ENCODE data around the gene CCL17. TPM values are rescaled to one million over a fixed set of nuclear protein-coding genes. Genes with fewer than 3 reads are reported as not detected.

CCL17 gene
- total and polyA plus RNA-seq, 9 of the 15 experiments (the other 6 are each of a cell fraction or from before 2014, with no cell fraction given) = not detected

GRCh38 chr16:57385083-57385482 is 19.5 kb upstream of the CCL17 start:
- Histone ChIP-seq H3K4me2 (ENCODE audit: insufficient read depth, low read length) (no peak overlapping the region), H3K9me1 (ENCODE audit: control insufficient read depth, insufficient read depth, low read length) (no peaks in the 10 kb centered on the region), H3K27ac (ENCODE audit: extremely low read depth, low read depth, low read length) (no peak overlapping the region), H2AFZ (ENCODE audit: low read depth, low read length) (no peak overlapping the region), H3K9ac (ENCODE audit: insufficient read depth in 1 of 2, low read depth in 2 of 2, low read length in 2 of 2) (no peak overlapping the region), H3K36me3 (ENCODE audit: control insufficient read depth, insufficient read depth, low read length) (no peaks in the 10 kb centered on the region), H3K9me3 (replicated peaks; ENCODE audit: control insufficient read depth, insufficient read depth, low read depth, low read length) (no peaks in the 10 kb centered on the region), H3K4me1 (replicated peaks in 1 of 2; ENCODE audit: control insufficient read depth in 2 of 2, insufficient read depth in 2 of 2, low read length in 2 of 2) (peaks cover 0 to 10% of the 10 kb centered on the region in 2 experiments; a peak in 2 of 5 replicates), H3K4me3 (no peak overlapping the region), H4K20me1 (replicated peaks; ENCODE audit: control insufficient read depth, insufficient read depth, low read length) (no peaks in the 10 kb centered on the region), H3K27me3 (ENCODE audit: control insufficient read depth in 2 of 2, insufficient read depth in 2 of 2, low read length in 2 of 2) (peaks cover 26 to 67% of the 10 kb centered on the region in 2 experiments; a peak in 4 of 5 replicates), H3K79me2 (ENCODE audit: control insufficient read depth, insufficient read depth, low read length) (no peaks in the 10 kb centered on the region)
- FAIRE-seq (no peak), ATAC-seq (no peak), DNase-seq (ENCODE audit: extremely low read depth in 1 of 4, low spot score in 3 of 4) (no peak)
- 6% methylated on average over 5 of the region's 5 CpGs for WGBS (ENCODE audit: insufficient coverage, low coverage, missing lambda C conversion rate)
- no peak for TF ChIP-seq BCOR (IDR thresholded peaks at IDR 0.05)
- TF ChIP-seq NR2F6 (CRISPR knock-in tag; IDR thresholded peaks at IDR 0.05) = no peak
- TF ChIP-seq ETS1 (conservative IDR thresholded peaks at IDR 0.05; ENCODE audit: control insufficient read depth, low read depth, low read length) = no peak
- TF ChIP-seq ZNF740 (CRISPR knock-in tag; IDR thresholded peaks at IDR 0.05) = no peak
- no peak for TF ChIP-seq ZNF740 (tag; IDR thresholded peaks at IDR 0.05)
- no peak for TF ChIP-seq EP300 (IDR thresholded peaks at IDR 0.05; ENCODE audit: low read length)
- TF ChIP-seq ZNF197 (CRISPR knock-in tag; IDR thresholded peaks at IDR 0.05; ENCODE audit: low read depth) = no peak
- TF ChIP-seq ZBTB34 (CRISPR knock-in tag; IDR thresholded peaks at IDR 0.05) = no peak
- TF ChIP-seq CREM (IDR thresholded peaks at IDR 0.05; ENCODE audit: low read depth) = no peak
- no peak for TF ChIP-seq DIDO1 (tag; IDR thresholded peaks at IDR 0.05; ENCODE audit: low read depth)
- BruUV-seq (replicated peaks) = no TSS peak
- POLR2A ChIA-PET = interaction anchor here (0.7 to 1.2 kb wide), 3 partner anchors 8 to 53 kb away, joined by 3 to 4 read pairs (median 3); no protein-coding TSS in a partner anchor
- intact Hi-C loops (cut with micrococcal nuclease) = no loop called here
- in situ Hi-C loops (cut with MboI) = no loop called here
- CTCF ChIA-PET (ENCODE audit: low intra/inter-chr PET ratio) = no interaction called here
